ENCODE measurements around the gene DBNDD1. TPM values are rescaled to one million over a fixed set of nuclear protein-coding genes. Genes with fewer than 3 reads are reported as not detected.
A peak's percentile ranks its signal among the peaks of the same experiment; 100 is the strongest.

The DBNDD1 gene
- total and polyA plus RNA-seq, 2 experiments from 2014 or later: 5.5 to 18.2 TPM

DNA sequence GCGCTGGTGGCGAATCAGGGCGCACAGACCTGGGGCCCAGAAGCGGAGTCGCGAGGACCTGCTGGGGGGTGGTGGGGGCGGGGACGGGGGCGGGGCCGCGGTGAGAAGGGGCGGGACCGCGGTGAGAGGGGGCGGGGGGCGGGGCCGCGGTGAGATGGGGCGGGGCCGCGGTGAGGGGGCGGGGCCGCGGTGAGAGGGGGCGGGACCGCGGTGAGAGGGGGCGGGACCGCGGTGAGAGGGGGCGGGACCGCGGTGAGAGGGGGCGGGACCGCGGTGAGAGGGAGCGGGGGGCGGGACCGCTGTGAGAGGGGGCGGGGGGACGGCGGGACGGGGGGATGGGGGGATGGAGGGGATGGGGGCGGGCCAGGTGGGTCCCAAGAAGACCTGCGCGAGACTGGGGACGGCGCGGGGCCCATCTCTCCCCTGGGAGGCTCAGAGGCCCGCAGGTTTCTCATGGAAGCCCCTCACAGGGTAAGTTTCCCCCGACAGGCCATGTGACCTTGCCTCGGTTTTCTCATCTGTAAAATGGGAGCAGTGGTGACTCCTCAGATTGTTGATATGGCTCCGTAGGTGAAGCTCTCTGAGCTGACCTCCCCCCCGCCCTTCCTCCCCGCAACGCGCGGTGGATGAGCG lies 28.6 kb upstream of the DBNDD1 start:
- Histone ChIP-seq H3K27me3 (no peaks in the 10 kb centered on the region), H3K9me2 (replicated peaks; ENCODE audit: insufficient read depth) (no peaks in the 10 kb centered on the region), H4K20me1 (ENCODE audit: insufficient read depth, poor library complexity, severe bottlenecking) (no peaks in the 10 kb centered on the region), H3K4me3 (no peak overlapping the region), H3K9me3 (ENCODE audit: low read depth) (no peaks in the 10 kb centered on the region), H3K4me1 (ENCODE audit: insufficient read depth) (peaks cover 18% of the 10 kb centered on the region), H3K27ac (no peak overlapping the region), H3K36me3 (replicated peaks; ENCODE audit: insufficient read depth, low read depth) (no peaks in the 10 kb centered on the region), H2AFZ (peak overlapping the region; percentile 16), H3K4me2 (peak overlapping the region; percentile 93), H3K79me2 (no peaks in the 10 kb centered on the region)
- peak; percentile 28 for DNase-seq (ENCODE audit: low spot score)
- 53% methylated on average over 17 of the region's 59 CpGs for WGBS (ENCODE audit: low lambda C conversion rate, missing lambda C conversion rate)
- TF ChIP-seq EZH2 (IDR thresholded peaks at IDR 0.05; ENCODE audit: borderline replicate concordance) (no peak), EZH2phosphoT487 (IDR thresholded peaks at IDR 0.05; ENCODE audit: low read depth, severe bottlenecking, unreplicated experiment) (no peak)
- TF ChIP-seq, protein P1, sequence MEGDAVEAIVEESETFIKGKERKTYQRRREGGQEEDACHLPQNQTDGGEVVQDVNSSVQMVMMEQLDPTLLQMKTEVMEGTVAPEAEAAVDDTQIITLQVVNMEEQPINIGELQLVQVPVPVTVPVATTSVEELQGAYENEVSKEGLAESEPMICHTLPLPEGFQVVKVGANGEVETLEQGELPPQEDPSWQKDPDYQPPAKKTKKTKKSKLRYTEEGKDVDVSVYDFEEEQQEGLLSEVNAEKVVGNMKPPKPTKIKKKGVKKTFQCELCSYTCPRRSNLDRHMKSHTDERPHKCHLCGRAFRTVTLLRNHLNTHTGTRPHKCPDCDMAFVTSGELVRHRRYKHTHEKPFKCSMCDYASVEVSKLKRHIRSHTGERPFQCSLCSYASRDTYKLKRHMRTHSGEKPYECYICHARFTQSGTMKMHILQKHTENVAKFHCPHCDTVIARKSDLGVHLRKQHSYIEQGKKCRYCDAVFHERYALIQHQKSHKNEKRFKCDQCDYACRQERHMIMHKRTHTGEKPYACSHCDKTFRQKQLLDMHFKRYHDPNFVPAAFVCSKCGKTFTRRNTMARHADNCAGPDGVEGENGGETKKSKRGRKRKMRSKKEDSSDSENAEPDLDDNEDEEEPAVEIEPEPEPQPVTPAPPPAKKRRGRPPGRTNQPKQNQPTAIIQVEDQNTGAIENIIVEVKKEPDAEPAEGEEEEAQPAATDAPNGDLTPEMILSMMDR (IDR thresholded peaks at IDR 0.05; ENCODE audit: poor library complexity): no peak

DNA sequence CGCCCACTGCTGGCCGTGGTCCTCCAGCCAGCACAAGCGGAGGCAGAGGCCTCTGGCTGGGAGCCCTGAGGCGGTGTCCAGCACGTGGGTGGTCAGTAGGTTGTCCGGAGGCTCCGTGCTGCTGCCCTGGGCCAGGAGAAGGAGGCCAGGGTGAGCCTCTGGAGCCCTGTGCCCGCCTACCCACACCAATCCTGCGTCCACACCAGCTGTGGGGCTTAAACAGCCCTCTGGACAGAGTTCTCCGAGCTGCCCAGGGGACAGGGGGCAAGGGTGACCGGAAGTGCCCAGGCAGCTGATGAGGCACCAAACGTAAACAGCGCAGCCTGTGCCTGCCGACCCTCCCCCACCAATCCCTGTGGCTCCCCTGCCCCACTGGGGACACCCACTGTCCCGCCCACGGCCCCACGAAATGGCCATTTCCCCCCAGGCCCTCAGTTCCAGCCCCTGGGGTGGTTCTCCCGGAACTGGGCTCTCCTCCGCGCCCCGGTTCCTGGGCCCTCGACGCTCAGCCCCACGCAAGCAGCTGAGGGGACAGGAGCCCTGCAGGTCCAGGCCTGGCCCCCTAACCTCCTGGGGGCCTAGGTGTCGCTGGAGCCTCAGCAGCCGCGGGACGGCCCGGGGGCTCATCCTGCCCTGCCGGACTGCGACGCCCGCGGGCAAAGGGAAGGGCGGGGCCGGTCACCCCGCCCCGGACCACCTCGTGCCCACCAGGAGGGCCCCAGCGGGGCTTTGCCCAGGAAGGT lies 27.9 kb upstream of the DBNDD1 start:
- no peak for TF ChIP-seq EZH2phosphoT487 (IDR thresholded peaks at IDR 0.05; ENCODE audit: low read depth, severe bottlenecking, unreplicated experiment)
- TF ChIP-seq EZH2 (IDR thresholded peaks at IDR 0.05; ENCODE audit: borderline replicate concordance): no peak
- TF ChIP-seq, protein P1 (IDR thresholded peaks at IDR 0.05; ENCODE audit: poor library complexity): no peak
- no peaks in the 10 kb centered on the region for H3K36me3 ChIP-seq (replicated peaks; ENCODE audit: insufficient read depth, low read depth)
- H2AFZ ChIP-seq: peak overlapping the region; percentile 16
- no peak overlapping the region for H3K27ac ChIP-seq
- peak overlapping the region; percentile 93 for H3K4me2 ChIP-seq
- no peaks in the 10 kb centered on the region for H3K9me3 ChIP-seq (ENCODE audit: low read depth)
- H3K4me1 ChIP-seq (ENCODE audit: insufficient read depth): peaks cover 18% of the 10 kb centered on the region
- H4K20me1 ChIP-seq (ENCODE audit: insufficient read depth, poor library complexity, severe bottlenecking): no peaks in the 10 kb centered on the region
- no peaks in the 10 kb centered on the region for H3K9me2 ChIP-seq (replicated peaks; ENCODE audit: insufficient read depth)
- DNase-seq (ENCODE audit: low spot score): peak; percentile 83
- no peaks in the 10 kb centered on the region for H3K79me2 ChIP-seq
- no peaks in the 10 kb centered on the region for H3K27me3 ChIP-seq
- H3K4me3 ChIP-seq: no peak overlapping the region
- 9% methylated on average over 24 of the region's 40 CpGs for WGBS (ENCODE audit: low lambda C conversion rate, missing lambda C conversion rate)

DNA sequence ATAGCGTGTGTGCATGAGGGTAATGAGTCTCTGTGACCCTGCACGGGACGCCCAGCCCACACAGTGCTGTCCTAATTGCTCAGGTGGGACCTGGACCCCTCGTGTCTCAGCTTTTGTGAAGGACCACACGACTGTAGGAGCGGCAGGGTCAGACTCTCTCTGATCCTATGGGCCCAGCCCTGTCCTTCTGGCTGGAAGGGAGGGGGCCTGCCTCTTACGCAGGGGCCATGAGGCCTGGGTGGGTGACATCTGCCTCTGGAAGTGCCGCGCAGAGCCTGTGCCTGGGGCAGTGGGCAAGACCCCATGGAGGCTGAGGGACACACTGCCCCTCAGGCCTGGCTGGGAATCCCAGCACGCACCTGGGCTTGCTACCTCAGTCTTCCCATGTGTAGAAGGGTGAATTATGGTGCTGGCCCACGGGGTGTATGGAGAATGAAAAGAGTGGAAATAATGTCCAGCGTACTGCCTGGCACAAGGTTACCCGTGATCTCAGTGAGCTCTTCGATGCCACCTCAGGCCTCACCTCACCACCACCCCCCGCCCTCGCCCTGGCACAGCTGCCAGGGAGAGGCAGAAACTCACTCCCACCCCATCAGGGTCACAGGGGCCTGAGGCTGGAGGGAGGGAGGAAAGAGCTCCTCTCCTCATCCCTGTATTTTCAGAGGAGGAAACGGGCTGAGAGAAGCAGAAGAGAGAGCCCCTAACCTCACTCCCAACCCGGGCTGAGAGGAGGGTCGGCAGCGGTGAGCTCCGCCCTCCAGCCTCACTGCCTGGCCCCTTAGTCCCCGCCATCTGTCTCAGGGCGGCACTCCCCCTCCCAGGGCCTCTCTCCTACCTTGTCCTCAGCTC lies 27.1 kb upstream of the DBNDD1 start:
- WGBS (ENCODE audit: low lambda C conversion rate, missing lambda C conversion rate): 60% methylated on average over 20 of the region's 23 CpGs
- Histone ChIP-seq H3K79me2 (no peaks in the 10 kb centered on the region), H3K36me3 (replicated peaks; ENCODE audit: insufficient read depth, low read depth) (no peaks in the 10 kb centered on the region), H3K27ac (no peak overlapping the region), H3K4me3 (no peak overlapping the region), H4K20me1 (ENCODE audit: insufficient read depth, poor library complexity, severe bottlenecking) (no peaks in the 10 kb centered on the region), H3K4me1 (ENCODE audit: insufficient read depth) (peaks cover 18% of the 10 kb centered on the region), H2AFZ (peak overlapping the region; percentile 16), H3K9me3 (ENCODE audit: low read depth) (no peaks in the 10 kb centered on the region), H3K4me2 (peak overlapping the region; percentile 93), H3K27me3 (no peaks in the 10 kb centered on the region), H3K9me2 (replicated peaks; ENCODE audit: insufficient read depth) (no peaks in the 10 kb centered on the region)
- TF ChIP-seq, protein P1 (IDR thresholded peaks at IDR 0.05; ENCODE audit: poor library complexity): no peak
- TF ChIP-seq EZH2phosphoT487 (IDR thresholded peaks at IDR 0.05; ENCODE audit: low read depth, severe bottlenecking, unreplicated experiment) (no peak), EZH2 (IDR thresholded peaks at IDR 0.05; ENCODE audit: borderline replicate concordance) (no peak)
- DNase-seq (ENCODE audit: low spot score): no peak

Data from hepatocyte (in vitro differentiated cells).